Measurements from ENCODE around the gene CDC42BPG. TPM values are rescaled to one million over a fixed set of nuclear protein-coding genes. Genes with fewer than 3 reads are reported as not detected.

Gene CDC42BPG
- total and polyA plus RNA-seq, 2 experiments from 2014 or later = 2.2 to 10.1 TPM

DNA sequence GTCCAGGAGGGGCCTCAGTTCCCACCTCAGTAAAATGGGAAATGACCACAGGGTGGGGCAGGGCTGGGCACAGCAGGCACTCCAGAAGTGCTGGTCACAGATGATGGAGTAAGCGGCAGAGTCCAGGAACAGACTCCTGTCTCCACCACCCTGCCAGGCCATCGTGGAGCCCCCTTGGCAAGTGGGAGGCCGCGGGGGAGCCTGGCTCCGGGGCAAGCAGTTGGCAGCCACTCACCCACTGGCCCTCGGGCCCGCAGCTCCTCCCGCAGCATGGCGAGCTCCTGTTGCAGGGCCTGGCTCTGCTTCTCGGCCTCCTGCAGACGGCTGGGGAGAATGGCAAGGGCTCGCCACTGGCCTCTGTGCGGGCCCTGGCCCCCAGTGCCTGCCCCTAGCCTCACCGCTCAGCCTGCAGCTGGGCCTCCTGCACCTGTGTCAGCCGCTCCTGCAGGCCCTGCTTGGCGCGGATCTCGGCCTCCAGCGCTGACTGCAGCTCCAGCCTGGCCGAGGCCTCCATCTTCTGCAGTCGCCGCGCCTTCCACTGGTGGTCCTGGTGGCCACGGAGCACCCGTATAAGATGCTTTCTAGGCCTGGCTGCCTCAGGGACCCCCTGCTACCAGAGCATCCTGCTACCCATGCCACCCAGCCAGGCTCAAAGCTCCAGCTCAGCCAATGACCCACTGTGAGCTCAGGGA lies 10.3 kb downstream of the CDC42BPG start:
- no peak overlapping the region for H3K4me3 ChIP-seq
- H3K36me3 ChIP-seq = no peaks in the 10 kb centered on the region
- TF ChIP-seq CTCF (IDR thresholded peaks at IDR 0.05; ENCODE audit: low read depth, low read length) = no peak
- H3K9me3 ChIP-seq (ENCODE audit: low read depth) = no peaks in the 10 kb centered on the region
- H3K27me3 ChIP-seq = no peaks in the 10 kb centered on the region
- H3K27ac ChIP-seq = no peak overlapping the region
- no peaks in the 10 kb centered on the region for H3K4me1 ChIP-seq (ENCODE audit: low read depth)
- no peak for DNase-seq (ENCODE audit: low read depth in 1 of 2, low spot score in 1 of 2)

- H3K36me3 ChIP-seq = no peaks in the 10 kb centered on the region
- DNase-seq (ENCODE audit: low read depth in 1 of 2, low spot score in 1 of 2) = no peak
- no peaks in the 10 kb centered on the region for H3K27me3 ChIP-seq
- H3K4me3 ChIP-seq = no peak overlapping the region
- no peak for TF ChIP-seq CTCF (IDR thresholded peaks at IDR 0.05; ENCODE audit: low read depth, low read length)
- H3K9me3 ChIP-seq (ENCODE audit: low read depth) = no peaks in the 10 kb centered on the region
- no peak overlapping the region for H3K27ac ChIP-seq
- no peaks in the 10 kb centered on the region for H3K4me1 ChIP-seq (ENCODE audit: low read depth)
Observed at GRCh38 chr11:64833509-64833908, 10.9 kb downstream of the CDC42BPG start.

DNA sequence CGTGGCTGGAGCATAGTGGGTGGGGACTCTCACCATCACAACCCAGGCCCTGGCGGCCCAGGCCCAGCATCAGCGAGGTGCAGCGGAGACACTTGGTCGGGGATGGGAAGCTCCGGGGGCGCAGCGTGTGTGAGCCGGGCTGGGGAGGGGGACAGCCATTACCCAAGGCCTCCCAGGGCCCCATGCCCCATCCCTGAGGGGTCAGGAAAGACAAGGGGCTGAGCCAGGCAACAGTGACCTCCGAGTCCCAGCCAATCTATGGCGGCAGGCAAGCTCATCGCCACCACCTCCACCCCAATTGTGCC lies 11.3 kb downstream of the CDC42BPG start:
- no peaks in the 10 kb centered on the region for H3K27me3 ChIP-seq
- DNase-seq (ENCODE audit: low read depth in 1 of 2, low spot score in 1 of 2) = no peak

DNA sequence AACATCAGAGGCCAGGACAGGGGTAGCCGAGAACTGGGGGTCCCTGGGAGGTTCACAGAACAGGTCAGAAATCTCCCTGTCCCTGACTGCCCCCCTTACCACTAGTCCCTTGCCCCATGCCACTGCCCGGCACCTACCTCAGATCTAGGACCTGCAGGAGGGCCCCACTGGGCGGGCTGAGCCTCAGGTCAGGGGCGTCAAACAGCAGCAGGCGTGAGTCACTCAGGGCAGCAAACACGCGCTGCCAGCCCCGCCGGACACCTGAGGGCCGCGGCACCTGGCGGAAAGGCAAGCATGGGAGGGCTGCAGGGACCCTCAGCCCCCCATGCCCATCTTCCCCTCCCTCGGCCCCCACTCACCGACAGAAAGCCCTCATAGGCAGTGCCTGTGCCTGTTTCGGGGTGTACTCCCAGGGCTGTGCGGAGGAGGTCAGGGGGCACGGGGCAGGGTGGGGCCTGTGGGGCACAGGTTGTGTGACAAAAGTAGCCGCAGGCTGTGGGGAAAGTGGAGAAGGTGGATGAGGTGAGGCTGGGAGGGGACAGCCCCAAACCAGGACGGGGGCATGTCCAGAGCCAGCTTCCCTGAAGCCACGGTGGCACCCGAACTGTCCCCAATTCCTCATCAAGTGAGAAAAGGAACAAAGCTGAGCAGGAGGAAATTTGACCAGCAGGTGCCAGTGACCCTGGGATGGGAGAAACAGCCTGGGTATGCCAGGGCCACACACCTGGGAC lies 11.8 kb downstream of the CDC42BPG start:
- DNase-seq (ENCODE audit: low read depth in 1 of 2, low spot score in 1 of 2) = no peak
- no peak for TF ChIP-seq CTCF (IDR thresholded peaks at IDR 0.05; ENCODE audit: low read depth, low read length)
- Histone ChIP-seq H3K4me3 (no peak overlapping the region), H3K9me3 (ENCODE audit: low read depth) (no peaks in the 10 kb centered on the region), H3K36me3 (no peaks in the 10 kb centered on the region), H3K27ac (no peak overlapping the region), H3K27me3 (no peaks in the 10 kb centered on the region), H3K4me1 (ENCODE audit: low read depth) (no peaks in the 10 kb centered on the region)

More for the DNA sequence above, 11.3 kb downstream of the CDC42BPG start:
- TF ChIP-seq CTCF (IDR thresholded peaks at IDR 0.05; ENCODE audit: low read depth, low read length) = no peak
- H3K36me3 ChIP-seq = no peaks in the 10 kb centered on the region
- no peak overlapping the region for H3K27ac ChIP-seq
- H3K4me3 ChIP-seq = no peak overlapping the region
- no peaks in the 10 kb centered on the region for H3K9me3 ChIP-seq (ENCODE audit: low read depth)
- no peaks in the 10 kb centered on the region for H3K4me1 ChIP-seq (ENCODE audit: low read depth)

DNA sequence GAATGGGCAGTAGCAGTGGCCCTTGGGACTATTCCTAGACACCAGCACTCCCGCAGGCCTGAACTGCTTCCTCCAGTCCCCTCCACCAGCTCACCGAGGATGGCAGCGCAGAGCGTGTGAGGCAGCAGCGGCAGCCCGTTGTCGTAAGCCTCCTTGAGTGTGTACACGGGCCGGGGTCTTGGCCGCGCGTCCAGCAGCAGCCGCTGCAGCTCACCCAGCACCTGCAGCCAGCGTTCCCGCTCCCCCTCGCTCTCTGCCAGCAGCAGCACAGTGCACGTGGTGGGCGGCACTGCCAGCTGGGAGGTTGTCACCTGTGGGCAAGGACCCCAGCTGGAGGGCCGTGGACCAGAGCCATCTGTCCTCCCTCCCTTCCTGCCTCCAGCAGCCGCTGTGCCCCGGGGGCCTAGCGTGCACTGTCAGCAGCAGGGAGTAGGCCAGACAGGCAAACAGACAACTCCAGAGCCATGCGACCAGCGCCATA lies 13.0 kb downstream of the CDC42BPG start:
- DNase-seq (ENCODE audit: low read depth in 1 of 2, low spot score in 1 of 2) = no peak
- no peak for TF ChIP-seq CTCF (IDR thresholded peaks at IDR 0.05; ENCODE audit: low read depth, low read length)
- Histone ChIP-seq H3K9me3 (ENCODE audit: low read depth) (no peaks in the 10 kb centered on the region), H3K36me3 (no peaks in the 10 kb centered on the region), H3K27ac (no peak overlapping the region), H3K4me1 (ENCODE audit: low read depth) (no peaks in the 10 kb centered on the region), H3K27me3 (no peaks in the 10 kb centered on the region), H3K4me3 (no peak overlapping the region)

Measured in cardiac muscle cell (in vitro differentiated cells and primary cell).